ENCODE results near the gene OR14C36. TPM values are rescaled to one million over a fixed set of nuclear protein-coding genes. Genes with fewer than 3 reads are reported as not detected.
"Not testable (repeated sequence)": the region's sequence is repeated elsewhere in the genome, so short reads cannot be mapped to it uniquely, and the experiment has no call there.

Gene OR14C36, protein sequence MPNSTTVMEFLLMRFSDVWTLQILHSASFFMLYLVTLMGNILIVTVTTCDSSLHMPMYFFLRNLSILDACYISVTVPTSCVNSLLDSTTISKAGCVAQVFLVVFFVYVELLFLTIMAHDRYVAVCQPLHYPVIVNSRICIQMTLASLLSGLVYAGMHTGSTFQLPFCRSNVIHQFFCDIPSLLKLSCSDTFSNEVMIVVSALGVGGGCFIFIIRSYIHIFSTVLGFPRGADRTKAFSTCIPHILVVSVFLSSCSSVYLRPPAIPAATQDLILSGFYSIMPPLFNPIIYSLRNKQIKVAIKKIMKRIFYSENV
- total RNA-seq: not detected in 2 replicates
- long read RNA-seq: 0 reads

- Mint-ChIP-seq H3K36me3 (ENCODE audit: unreplicated experiment) (no peaks in the 10 kb centered on the region), H3K27ac (ENCODE audit: unreplicated experiment) (no peak within 1 kb of the TSS), H3K27me3 (ENCODE audit: unreplicated experiment) (no peaks in the 10 kb centered on the region), H3K9me3 (ENCODE audit: unreplicated experiment) (peaks cover 40% of the 10 kb centered on the region), H3K4me3 (ENCODE audit: unreplicated experiment) (no peak within 1 kb of the TSS), H3K4me1 (ENCODE audit: unreplicated experiment) (no peaks in the 10 kb centered on the region)
- TF ChIP-seq CTCF (IDR thresholded peaks at IDR 0.05): no peak
- no peak for DNase-seq (ENCODE audit: extremely low spot score, unreplicated experiment)
These were observed at the start of gene OR14C36 for GRCh38 chr1:248348475-248348874. TSS of gene OR14C36 (plus strand) at chr1:248348775. CDS start at chr1:248348775, 0 bp downstream.

GRCh38 chr1:248303324-248303723, 45.3 kb upstream of the OR14C36 start, which contains the start of gene OR2T12:
TSS of gene OR2T12 (minus strand) at chr1:248303424. CDS start at chr1:248295578, 7,846 bp downstream.
- H3K9me3 Mint-ChIP-seq (ENCODE audit: unreplicated experiment): peaks cover 39% of the 10 kb centered on the region
- no peaks in the 10 kb centered on the region for H3K4me1 Mint-ChIP-seq (ENCODE audit: unreplicated experiment)
- H3K27me3 Mint-ChIP-seq (ENCODE audit: unreplicated experiment): no peaks in the 10 kb centered on the region
- no peak for DNase-seq (ENCODE audit: extremely low spot score, unreplicated experiment)
- TF ChIP-seq CTCF (IDR thresholded peaks at IDR 0.05): no peak
- H3K4me3 Mint-ChIP-seq (ENCODE audit: unreplicated experiment): no peak within 1 kb of the TSS
- peaks cover 2% of the 10 kb centered on the region for H3K36me3 Mint-ChIP-seq (ENCODE audit: unreplicated experiment)
- no peak within 1 kb of the TSS for H3K27ac Mint-ChIP-seq (ENCODE audit: unreplicated experiment)

DNA sequence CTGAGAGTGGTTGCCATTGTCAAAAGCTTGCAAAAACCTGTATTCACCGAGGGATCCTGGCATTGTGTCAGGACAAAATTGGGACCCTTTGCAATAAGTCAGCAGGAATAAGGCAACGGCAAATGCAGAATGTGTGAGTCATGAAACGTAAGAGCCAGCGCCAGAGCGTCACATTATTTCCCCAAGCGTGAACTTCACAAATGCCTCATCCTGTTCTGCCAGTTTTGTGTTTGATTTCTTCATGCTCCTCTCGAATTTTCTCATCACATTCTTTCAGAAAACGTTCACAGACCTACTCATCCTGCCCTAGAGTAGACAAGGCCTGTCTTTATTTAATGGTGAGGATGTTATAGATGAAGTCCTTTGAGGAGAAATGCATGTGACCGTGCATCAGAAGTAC, 42.9 kb upstream of the OR14C36 start:
- peaks cover 52% of the 10 kb centered on the region for H3K9me3 Mint-ChIP-seq (ENCODE audit: unreplicated experiment)
- not testable (repeated sequence) for H3K36me3 Mint-ChIP-seq (ENCODE audit: unreplicated experiment); H3K4me3 Mint-ChIP-seq (ENCODE audit: unreplicated experiment); H3K27ac Mint-ChIP-seq (ENCODE audit: unreplicated experiment); H3K4me1 Mint-ChIP-seq (ENCODE audit: unreplicated experiment); DNase-seq (ENCODE audit: extremely low spot score, unreplicated experiment); H3K27me3 Mint-ChIP-seq (ENCODE audit: unreplicated experiment)

- H3K27me3 Mint-ChIP-seq (ENCODE audit: unreplicated experiment): no peaks in the 10 kb centered on the region
- H3K4me3 Mint-ChIP-seq (ENCODE audit: unreplicated experiment): no peak overlapping the region
- no peaks in the 10 kb centered on the region for H3K4me1 Mint-ChIP-seq (ENCODE audit: unreplicated experiment)
- H3K36me3 Mint-ChIP-seq (ENCODE audit: unreplicated experiment): peaks cover 2% of the 10 kb centered on the region
- DNase-seq (ENCODE audit: extremely low spot score, unreplicated experiment): no peak
- H3K27ac Mint-ChIP-seq (ENCODE audit: unreplicated experiment): no peak overlapping the region
- peaks cover 54% of the 10 kb centered on the region for H3K9me3 Mint-ChIP-seq (ENCODE audit: unreplicated experiment)
- TF ChIP-seq CTCF (IDR thresholded peaks at IDR 0.05): no peak
These were observed 42.5 kb upstream of the OR14C36 start for GRCh38 chr1:248306103-248306502.

- H3K27me3 Mint-ChIP-seq (ENCODE audit: unreplicated experiment); H3K27ac Mint-ChIP-seq (ENCODE audit: unreplicated experiment); H3K4me1 Mint-ChIP-seq (ENCODE audit: unreplicated experiment); H3K4me3 Mint-ChIP-seq (ENCODE audit: unreplicated experiment); H3K36me3 Mint-ChIP-seq (ENCODE audit: unreplicated experiment); DNase-seq (ENCODE audit: extremely low spot score, unreplicated experiment): not testable (repeated sequence)
- peaks cover 55% of the 10 kb centered on the region for H3K9me3 Mint-ChIP-seq (ENCODE audit: unreplicated experiment)
These were observed 41.8 kb upstream of the OR14C36 start for GRCh38 chr1:248306740-248307139.

DNA sequence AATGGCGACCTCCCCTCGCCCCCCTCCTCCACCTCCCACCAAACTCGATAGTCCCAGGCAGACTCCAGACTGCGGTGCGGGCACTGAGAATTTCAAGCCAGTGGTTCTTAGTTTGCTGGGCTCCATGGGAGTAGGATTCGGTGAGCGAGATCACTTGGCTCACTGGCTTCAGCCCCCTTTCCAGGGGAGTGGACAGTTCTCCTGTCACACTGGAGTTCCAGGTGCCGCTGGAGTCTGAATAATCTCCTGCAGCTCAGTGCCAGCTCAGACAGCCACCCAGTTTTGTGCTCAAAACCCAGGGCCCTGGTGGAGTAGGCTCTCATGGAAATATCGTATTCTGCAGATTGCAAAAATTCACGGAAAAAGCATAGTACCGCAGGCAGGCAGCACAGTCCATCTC, 31.8 kb upstream of the OR14C36 start:
- Mint-ChIP-seq H3K4me1 (ENCODE audit: unreplicated experiment) (no peaks in the 10 kb centered on the region), H3K4me3 (ENCODE audit: unreplicated experiment) (no peak overlapping the region), H3K27ac (ENCODE audit: unreplicated experiment) (no peak overlapping the region), H3K36me3 (ENCODE audit: unreplicated experiment) (no peaks in the 10 kb centered on the region), H3K27me3 (ENCODE audit: unreplicated experiment) (no peaks in the 10 kb centered on the region), H3K9me3 (ENCODE audit: unreplicated experiment) (peaks cover 66% of the 10 kb centered on the region)
- TF ChIP-seq CTCF (IDR thresholded peaks at IDR 0.05): no peak
- DNase-seq (ENCODE audit: extremely low spot score, unreplicated experiment): no peak
